ENCODE measurements around the gene GALNT10.

DNA sequence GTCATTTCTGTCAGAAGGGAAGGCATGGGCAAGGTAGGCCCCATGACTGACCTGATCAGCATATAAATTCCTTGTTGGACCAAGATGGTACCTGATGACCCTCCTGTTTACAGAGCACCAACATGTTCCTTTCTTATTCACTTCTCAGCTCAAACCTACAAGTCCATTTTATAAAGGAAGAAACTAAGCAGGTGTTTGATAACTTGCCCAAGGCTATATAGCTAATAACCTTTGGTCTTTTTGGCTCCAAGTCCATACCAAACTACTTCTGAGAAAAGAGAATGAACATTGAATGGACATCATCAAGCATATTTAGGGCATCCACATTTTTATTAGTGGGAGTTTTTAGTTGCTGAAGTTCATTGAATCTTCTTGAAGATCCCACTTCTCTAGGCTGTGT, 125.2 kb downstream of the GALNT10 start:
- TF ChIP-seq, protein P1, sequence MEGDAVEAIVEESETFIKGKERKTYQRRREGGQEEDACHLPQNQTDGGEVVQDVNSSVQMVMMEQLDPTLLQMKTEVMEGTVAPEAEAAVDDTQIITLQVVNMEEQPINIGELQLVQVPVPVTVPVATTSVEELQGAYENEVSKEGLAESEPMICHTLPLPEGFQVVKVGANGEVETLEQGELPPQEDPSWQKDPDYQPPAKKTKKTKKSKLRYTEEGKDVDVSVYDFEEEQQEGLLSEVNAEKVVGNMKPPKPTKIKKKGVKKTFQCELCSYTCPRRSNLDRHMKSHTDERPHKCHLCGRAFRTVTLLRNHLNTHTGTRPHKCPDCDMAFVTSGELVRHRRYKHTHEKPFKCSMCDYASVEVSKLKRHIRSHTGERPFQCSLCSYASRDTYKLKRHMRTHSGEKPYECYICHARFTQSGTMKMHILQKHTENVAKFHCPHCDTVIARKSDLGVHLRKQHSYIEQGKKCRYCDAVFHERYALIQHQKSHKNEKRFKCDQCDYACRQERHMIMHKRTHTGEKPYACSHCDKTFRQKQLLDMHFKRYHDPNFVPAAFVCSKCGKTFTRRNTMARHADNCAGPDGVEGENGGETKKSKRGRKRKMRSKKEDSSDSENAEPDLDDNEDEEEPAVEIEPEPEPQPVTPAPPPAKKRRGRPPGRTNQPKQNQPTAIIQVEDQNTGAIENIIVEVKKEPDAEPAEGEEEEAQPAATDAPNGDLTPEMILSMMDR (IDR thresholded peaks at IDR 0.05 in 2 of 3, conservative IDR thresholded peaks at IDR 0.05 in 1 of 3; ENCODE audit: borderline replicate concordance in 1 of 3, insufficient read depth in 1 of 3, low read depth in 2 of 3, low read length in 2 of 3), result no peak
- TF ChIP-seq RAD21 (IDR thresholded peaks at IDR 0.05; ENCODE audit: low read depth) (no peak), EZH2 (IDR thresholded peaks at IDR 0.05) (no peak), FOSL1 (IDR thresholded peaks at IDR 0.05; ENCODE audit: low read depth) (no peak), ZBTB33 (IDR thresholded peaks at IDR 0.05; ENCODE audit: extremely low read depth, insufficient replicate concordance, low read length) (no peak)
- TF ChIP-seq, protein P2, sequence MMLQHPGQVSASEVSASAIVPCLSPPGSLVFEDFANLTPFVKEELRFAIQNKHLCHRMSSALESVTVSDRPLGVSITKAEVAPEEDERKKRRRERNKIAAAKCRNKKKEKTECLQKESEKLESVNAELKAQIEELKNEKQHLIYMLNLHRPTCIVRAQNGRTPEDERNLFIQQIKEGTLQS (IDR thresholded peaks at IDR 0.05), result no peak

All from HCT116 (cell line).